T-helper 2 cell (primary cell): ENCODE results near the gene PWWP2A.
"Not testable (repeated sequence)": the region's sequence is repeated elsewhere in the genome, so short reads cannot be mapped to it uniquely, and the experiment has no call there.

Experiments
- DNase-seq, 5 experiments: peaks; one replicate each; pipeline versions ENCODE4 v3.0.0 to v3.0.0-alpha.2; 2012 to 2022

The PWWP2A gene

GRCh38 chr5:160071516-160071915, 47.7 kb downstream of the PWWP2A start:
- DNase-seq: no peak

- not testable (repeated sequence) for DNase-seq
Observed at GRCh38 chr5:160069120-160069519, 50.1 kb downstream of the PWWP2A start.

GRCh38 chr5:160064995-160065614, 54.1 kb downstream of the PWWP2A start:
- no peak for DNase-seq

DNA sequence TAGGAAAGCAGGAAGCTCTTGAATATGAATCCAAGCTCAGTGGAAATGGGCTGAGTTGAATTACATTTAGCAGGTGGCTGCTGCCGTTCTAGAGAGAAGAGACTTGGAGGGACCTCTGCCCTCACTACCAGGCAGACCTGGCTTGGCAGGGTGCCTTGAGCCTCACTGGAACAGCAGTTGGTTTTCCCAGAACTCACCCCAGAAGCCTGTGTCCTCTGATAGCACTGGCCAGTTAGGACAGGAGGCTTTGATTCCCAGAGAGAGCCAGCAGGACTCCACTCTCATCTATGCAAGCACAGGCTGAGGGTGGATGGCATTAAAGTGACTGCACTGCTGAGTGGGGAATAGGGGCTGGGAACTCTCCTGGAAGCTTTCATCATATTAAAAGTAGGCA, 54.8 kb downstream of the PWWP2A start:
- DNase-seq: no peak

- no peak for DNase-seq
Observed at GRCh38 chr5:160061770-160062169, 57.5 kb downstream of the PWWP2A start.

DNA sequence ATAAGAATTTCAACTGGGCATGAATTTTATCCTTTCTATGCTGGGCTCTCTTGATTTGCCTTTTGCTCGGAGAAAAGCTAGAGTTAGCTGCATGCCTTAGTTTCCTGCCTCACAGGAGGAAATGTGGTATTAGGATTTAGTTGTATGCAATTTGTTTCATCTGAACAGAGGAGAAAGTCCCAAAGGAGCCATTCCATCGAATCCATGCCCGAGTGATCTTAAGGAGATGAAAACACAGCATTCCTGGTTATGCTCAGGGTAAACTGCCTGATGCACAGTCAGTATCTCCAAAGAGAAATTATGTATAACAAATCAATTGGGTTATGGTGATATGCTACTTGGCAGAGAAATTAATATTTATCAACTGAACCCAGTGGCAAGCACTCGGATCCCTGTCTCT, 59.2 kb downstream of the PWWP2A start:
- no peak for DNase-seq

DNA sequence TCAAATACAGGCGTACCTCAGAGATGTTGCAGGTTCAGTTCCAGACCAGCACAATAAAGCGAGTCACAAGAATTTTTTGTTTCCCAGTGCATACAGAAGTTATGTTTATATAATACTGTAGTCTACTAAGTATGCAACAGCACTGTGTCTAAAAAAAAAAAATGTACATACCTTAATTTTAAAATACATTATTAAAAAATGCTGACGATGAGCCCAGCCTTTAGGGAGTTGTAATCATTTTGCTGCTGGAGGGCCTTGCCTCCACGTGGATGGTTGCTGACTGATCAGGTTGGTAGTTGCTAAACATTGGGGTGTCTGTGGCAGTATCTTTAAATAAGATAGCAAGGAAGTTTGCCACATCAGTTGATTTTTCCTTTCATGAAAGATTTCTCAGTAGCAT, 62.0 kb downstream of the PWWP2A start:
- no peak for DNase-seq

GRCh38 chr5:160054831-160055230, 64.4 kb downstream of the PWWP2A start:
- DNase-seq: no peak

- no peak for DNase-seq
Observed at GRCh38 chr5:160054047-160054446, 65.2 kb downstream of the PWWP2A start.

DNA sequence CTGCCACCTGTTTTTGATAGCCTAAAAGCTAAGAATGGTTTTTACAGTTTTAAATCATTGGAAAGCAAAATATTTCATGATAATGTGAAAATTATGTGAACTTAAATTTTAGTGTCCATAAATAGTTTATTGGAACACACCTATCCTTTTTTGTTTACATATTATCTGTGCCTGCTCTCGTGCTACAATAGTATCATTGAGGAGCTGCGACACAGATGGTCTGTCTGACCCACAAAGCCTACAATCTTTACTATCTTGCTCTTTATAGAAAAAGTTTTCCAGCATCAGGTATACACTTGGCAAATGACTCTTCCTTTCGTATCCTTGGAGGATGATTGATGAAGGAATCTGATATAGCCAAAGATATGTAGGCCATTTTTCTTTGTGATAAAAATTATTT, 70.2 kb downstream of the PWWP2A start:
- DNase-seq: no peak

DNA sequence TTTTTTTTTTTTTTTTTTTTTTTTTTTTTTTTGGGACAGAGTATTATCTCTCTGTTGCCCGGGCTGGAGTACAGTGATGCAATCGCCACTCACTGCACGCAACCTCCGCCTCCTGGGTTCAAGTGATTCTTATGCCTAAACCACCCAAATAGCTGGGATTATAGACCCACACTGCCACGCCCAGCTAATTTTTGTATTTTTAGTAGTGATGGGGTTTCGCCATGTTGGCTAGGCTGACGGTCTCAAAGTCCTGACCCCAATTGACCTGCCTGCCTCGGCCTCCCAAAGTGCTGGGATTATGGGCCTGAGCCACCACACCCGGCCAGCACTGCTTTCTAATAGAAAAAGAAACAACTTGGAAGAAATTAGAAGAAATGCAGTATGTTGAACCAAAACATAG, 71.1 kb downstream of the PWWP2A start:
- no peak for DNase-seq

- DNase-seq: no peak
Observed at GRCh38 chr5:160047423-160047822, 71.8 kb downstream of the PWWP2A start.

- DNase-seq: no peak
Observed at GRCh38 chr5:160044967-160045366, 74.3 kb downstream of the PWWP2A start.

DNA sequence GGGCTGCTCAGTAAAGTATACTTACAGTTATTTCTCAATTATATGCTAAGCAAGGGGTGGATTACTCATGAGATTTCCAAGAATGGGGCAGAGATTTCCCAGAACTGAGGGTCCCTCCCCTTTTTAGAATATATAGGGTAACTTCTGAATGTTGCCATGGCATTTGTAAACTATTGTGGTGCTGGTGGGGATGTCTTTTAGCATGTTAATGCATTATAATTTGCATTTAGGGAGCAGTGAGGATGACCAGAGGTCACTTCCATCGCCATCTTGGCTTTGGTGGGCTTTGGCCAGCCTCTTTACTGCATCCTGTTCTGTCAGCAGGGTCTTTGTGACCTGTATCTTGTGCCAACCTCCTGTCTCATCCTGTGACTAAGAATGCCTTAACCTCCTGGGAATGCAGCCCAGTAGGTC, 74.9 kb downstream of the PWWP2A start:
- no peak for DNase-seq

DNA sequence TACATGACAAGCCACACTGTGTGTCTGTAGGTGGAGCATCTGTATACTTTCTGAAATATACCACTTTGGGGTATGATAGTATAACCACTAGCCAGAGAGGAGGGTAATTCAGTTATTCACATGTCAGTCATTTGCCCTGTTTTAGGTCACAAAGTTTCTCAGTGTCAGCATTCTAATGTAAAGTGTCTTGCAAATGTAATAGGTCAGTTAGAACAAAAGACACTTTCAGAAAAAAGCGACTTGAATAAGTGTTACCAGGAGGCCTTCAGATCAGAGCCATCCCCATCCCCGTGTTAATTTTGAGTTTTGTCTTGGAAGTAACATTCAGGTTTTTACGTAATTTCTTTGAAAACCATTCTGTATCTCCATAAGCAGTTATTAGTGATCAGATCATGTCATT, 76.6 kb downstream of the PWWP2A start:
- no peak for DNase-seq
